HepG2 (cell line): Measurements from ENCODE around the gene SH3PXD2A. TPM values are rescaled to one million over a fixed set of nuclear protein-coding genes. Genes with fewer than 3 reads are reported as not detected.

Source experiments
- ARNT ChIP-seq: fragments of 450-650 bp; IDR thresholded peaks from 2 replicates; pipeline ENCODE4 v1.6.1; 2017
- CCDC6 ChIP-seq: sonication (generic); formaldehyde crosslinking; IDR thresholded peaks from 2 replicates; pipeline ENCODE4 v1.8.1; 2022; ENCODE audit warnings: mild to moderate bottlenecking, missing genetic modification reagents, moderate library complexity
- GABPA ChIP-seq, 2 experiments: IDR thresholded peaks; 2 replicates each; pipeline ENCODE4 v1.6.1; 2011 to 2016; ENCODE audit warnings: low read depth in 2 of 2, low read length in 1 of 2, missing biosample characterization in 1 of 2, missing genetic modification characterization in 1 of 2
- KLF12 ChIP-seq: sonication (generic); formaldehyde crosslinking; IDR thresholded peaks from 2 replicates; pipeline ENCODE4 v1.4.0; 2020; ENCODE audit warnings: missing genetic modification reagents, borderline replicate concordance
- MZF1 ChIP-seq: sonication (generic); formaldehyde crosslinking; IDR thresholded peaks from 2 replicates; pipeline ENCODE4 v1.8.1; 2023; ENCODE audit warnings: mild to moderate bottlenecking, missing genetic modification reagents, borderline replicate concordance
- SALL1 ChIP-seq: sonication (generic); formaldehyde crosslinking; IDR thresholded peaks from 2 replicates; pipeline ENCODE4 v1.8.0; 2022; ENCODE audit warnings: mild to moderate bottlenecking, missing genetic modification reagents
- SAP130 ChIP-seq: IDR thresholded peaks from 2 replicates; pipeline ENCODE4 v1.6.1; 2016; ENCODE audit warnings: low read depth
- ZFP41 ChIP-seq: sonication (generic); formaldehyde crosslinking; IDR thresholded peaks from 2 replicates; pipeline ENCODE4 v1.4.0; 2020; ENCODE audit warnings: mild to moderate bottlenecking, missing genetic modification reagents, borderline replicate concordance
- ZFP62 ChIP-seq: sonication (generic); formaldehyde crosslinking; IDR thresholded peaks from 2 replicates; pipeline ENCODE4 v1.4.0; 2020; ENCODE audit warnings: missing genetic modification reagents
- ZNF263 ChIP-seq: sonication (generic); formaldehyde crosslinking; IDR thresholded peaks from 2 replicates; pipeline ENCODE4 v1.4.0; 2020; ENCODE audit warnings: missing genetic modification reagents
- ZNF383 ChIP-seq: sonication (generic); formaldehyde crosslinking; IDR thresholded peaks from 2 replicates; pipeline ENCODE4 v1.4.0; 2020; ENCODE audit warnings: missing genetic modification reagents, mild to moderate bottlenecking, borderline replicate concordance
- ZNF468 ChIP-seq: sonication (generic); formaldehyde crosslinking; IDR thresholded peaks from 2 replicates; pipeline ENCODE4 v1.8.0; 2022; ENCODE audit warnings: mild to moderate bottlenecking, moderate library complexity, missing genetic modification reagents
- ZNF619 ChIP-seq: sonication (generic); formaldehyde crosslinking; IDR thresholded peaks from 2 replicates; pipeline ENCODE4 v1.4.0; 2020; ENCODE audit warnings: mild to moderate bottlenecking, missing genetic modification reagents
- ZNF660 ChIP-seq: sonication (generic); formaldehyde crosslinking; IDR thresholded peaks from 2 replicates; pipeline ENCODE4 v1.5.1; 2020; ENCODE audit warnings: mild to moderate bottlenecking, low read depth, missing genetic modification reagents, borderline replicate concordance
- ZNF761 ChIP-seq: sonication (generic); formaldehyde crosslinking; conservative IDR thresholded peaks from 2 replicates; pipeline ENCODE4 v1.4.0; 2020; ENCODE audit warnings: mild to moderate bottlenecking, missing genetic modification reagents
- ZNF766 ChIP-seq: sonication (generic); formaldehyde crosslinking; IDR thresholded peaks from 2 replicates; pipeline ENCODE4 v1.5.0; 2020; ENCODE audit warnings: missing genetic modification reagents, borderline replicate concordance
- ZNF776 ChIP-seq: sonication (generic); formaldehyde crosslinking; IDR thresholded peaks from 2 replicates; pipeline ENCODE4 v1.4.0; 2020; ENCODE audit warnings: mild to moderate bottlenecking, missing genetic modification reagents
- ZSCAN22 ChIP-seq: sonication (generic); formaldehyde crosslinking; IDR thresholded peaks from 2 replicates; pipeline ENCODE4 v1.4.0; 2020; ENCODE audit warnings: mild to moderate bottlenecking, missing genetic modification reagents
- polyA plus RNA-seq, 8 experiments: library from polyadenylated mRNA; depleted of rRNA in 3 of 8; stranded (reverse) in 7 of 8; unstranded in 1 of 8; fragments of >200 nt; fragmentation: Illumina TruSeq in 4 of 8; extraction: Trizol in 4 of 8; gene quantifications; 2 replicates each; pipeline versions ENCODE4 v1.2.1 to v1.2.3, GENCODE V29; 2011 to 2016; ENCODE audit warnings: low read depth in 4 of 8, missing spikeins in 1 of 8, mixed read lengths in 1 of 8; ENCODE audit not compliant: insufficient read depth in 1 of 8
- total RNA-seq, 5 experiments: library from RNA; depleted of rRNA; stranded (reverse); fragments of >200 nt; fragmentation: Illumina TruSeq; extraction: Trizol; gene quantifications; 2 replicates each; pipeline ENCODE4 v1.2.3, GENCODE V29; 2016; ENCODE audit warnings: low read depth in 1 of 5
- TF ChIP-seq, protein P1 (sequence below): sonication (generic); formaldehyde crosslinking; IDR thresholded peaks from 2 replicates; pipeline ENCODE4 v1.9.0; 2021; ENCODE audit warnings: missing genetic modification reagents, borderline replicate concordance
- TF ChIP-seq, protein P2 (sequence below): IDR thresholded peaks from 2 replicates; pipeline ENCODE4 v1.6.1; 2016; ENCODE audit warnings: control low read depth
- TF ChIP-seq, protein P3 (sequence below): sonication (generic); formaldehyde crosslinking; IDR thresholded peaks from 2 replicates; pipeline ENCODE4 v1.4.0; 2020; ENCODE audit warnings: low read depth, mild to moderate bottlenecking, missing genetic modification reagents
- TF ChIP-seq, protein P4 (sequence below): sonication (generic); formaldehyde crosslinking; IDR thresholded peaks from 2 replicates; pipeline ENCODE4 v1.8.0; 2022; ENCODE audit warnings: mild to moderate bottlenecking, missing genetic modification reagents; ENCODE audit not compliant: insufficient replicate concordance

The SH3PXD2A gene
- total and polyA plus RNA-seq, 2 of the 13 experiments (the other 11 are each of a cell fraction or from before 2014, with no cell fraction given): 11.1 to 11.3 TPM

DNA sequence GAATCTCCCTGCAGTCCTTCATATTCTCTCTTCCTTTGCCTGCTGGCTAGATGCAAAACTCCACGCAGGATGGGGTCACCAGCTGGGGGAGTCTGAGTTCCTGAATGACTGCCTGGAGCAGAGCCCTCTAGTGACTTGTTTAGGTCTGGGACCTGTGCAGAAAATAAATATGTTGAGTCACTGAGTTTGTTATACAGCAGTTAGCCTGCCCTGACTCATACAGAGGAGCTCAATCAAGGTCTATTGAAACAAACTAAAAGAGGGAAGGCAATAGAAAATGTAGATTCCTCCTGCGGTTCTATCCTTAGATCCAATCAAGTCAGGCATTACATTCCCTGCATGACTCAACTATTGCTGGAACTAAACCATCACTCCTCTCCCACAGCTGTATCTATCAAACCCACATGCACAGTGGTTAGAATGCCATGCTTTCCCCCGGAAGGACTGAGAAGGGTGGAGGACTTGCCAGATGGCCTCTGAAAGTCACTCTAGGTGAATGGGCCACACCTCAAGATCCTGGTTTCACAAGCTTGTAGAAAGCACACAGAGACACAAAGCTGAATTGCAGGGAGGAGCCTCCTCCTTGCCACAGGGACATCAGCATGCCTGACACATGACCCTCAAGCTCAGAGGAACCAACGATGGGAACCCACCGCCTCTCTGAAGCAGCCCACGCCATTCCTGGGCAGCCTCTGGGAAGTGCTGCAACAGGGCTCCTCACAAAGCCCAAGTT is 73.9 kb downstream of the SH3PXD2A start (continued):
- TF ChIP-seq ZNF263 (CRISPR knock-in tag): 0 out of 2 replicates have a peak, but pooled peaks have one; percentile 23
- TF ChIP-seq CCDC6 (CRISPR knock-in tag): no peak; the same call in 1 of the 2 replicates
- TF ChIP-seq ARNT: no peak
- no peak for TF ChIP-seq ZFP62 (CRISPR knock-in tag)
- TF ChIP-seq, protein P1, sequence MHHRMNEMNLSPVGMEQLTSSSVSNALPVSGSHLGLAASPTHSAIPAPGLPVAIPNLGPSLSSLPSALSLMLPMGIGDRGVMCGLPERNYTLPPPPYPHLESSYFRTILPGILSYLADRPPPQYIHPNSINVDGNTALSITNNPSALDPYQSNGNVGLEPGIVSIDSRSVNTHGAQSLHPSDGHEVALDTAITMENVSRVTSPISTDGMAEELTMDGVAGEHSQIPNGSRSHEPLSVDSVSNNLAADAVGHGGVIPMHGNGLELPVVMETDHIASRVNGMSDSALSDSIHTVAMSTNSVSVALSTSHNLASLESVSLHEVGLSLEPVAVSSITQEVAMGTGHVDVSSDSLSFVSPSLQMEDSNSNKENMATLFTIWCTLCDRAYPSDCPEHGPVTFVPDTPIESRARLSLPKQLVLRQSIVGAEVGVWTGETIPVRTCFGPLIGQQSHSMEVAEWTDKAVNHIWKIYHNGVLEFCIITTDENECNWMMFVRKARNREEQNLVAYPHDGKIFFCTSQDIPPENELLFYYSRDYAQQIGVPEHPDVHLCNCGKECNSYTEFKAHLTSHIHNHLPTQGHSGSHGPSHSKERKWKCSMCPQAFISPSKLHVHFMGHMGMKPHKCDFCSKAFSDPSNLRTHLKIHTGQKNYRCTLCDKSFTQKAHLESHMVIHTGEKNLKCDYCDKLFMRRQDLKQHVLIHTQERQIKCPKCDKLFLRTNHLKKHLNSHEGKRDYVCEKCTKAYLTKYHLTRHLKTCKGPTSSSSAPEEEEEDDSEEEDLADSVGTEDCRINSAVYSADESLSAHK: no peak
- no peak for TF ChIP-seq GABPA (IDR thresholded peaks at IDR 0.05; ENCODE audit: low read depth, low read length)
- TF ChIP-seq GABPA (CRISPR knock-in tag; IDR thresholded peaks at IDR 0.05; ENCODE audit: low read depth): no peak
- no peak for TF ChIP-seq ZNF619 (CRISPR knock-in tag)
- no peak for TF ChIP-seq ZFP41 (CRISPR knock-in tag)
- TF ChIP-seq, protein P2, sequence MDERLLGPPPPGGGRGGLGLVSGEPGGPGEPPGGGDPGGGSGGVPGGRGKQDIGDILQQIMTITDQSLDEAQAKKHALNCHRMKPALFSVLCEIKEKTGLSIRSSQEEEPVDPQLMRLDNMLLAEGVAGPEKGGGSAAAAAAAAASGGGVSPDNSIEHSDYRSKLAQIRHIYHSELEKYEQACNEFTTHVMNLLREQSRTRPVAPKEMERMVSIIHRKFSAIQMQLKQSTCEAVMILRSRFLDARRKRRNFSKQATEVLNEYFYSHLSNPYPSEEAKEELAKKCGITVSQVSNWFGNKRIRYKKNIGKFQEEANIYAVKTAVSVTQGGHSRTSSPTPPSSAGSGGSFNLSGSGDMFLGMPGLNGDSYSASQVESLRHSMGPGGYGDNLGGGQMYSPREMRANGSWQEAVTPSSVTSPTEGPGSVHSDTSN (CRISPR knock-in tag): no peak
- TF ChIP-seq, protein P3, sequence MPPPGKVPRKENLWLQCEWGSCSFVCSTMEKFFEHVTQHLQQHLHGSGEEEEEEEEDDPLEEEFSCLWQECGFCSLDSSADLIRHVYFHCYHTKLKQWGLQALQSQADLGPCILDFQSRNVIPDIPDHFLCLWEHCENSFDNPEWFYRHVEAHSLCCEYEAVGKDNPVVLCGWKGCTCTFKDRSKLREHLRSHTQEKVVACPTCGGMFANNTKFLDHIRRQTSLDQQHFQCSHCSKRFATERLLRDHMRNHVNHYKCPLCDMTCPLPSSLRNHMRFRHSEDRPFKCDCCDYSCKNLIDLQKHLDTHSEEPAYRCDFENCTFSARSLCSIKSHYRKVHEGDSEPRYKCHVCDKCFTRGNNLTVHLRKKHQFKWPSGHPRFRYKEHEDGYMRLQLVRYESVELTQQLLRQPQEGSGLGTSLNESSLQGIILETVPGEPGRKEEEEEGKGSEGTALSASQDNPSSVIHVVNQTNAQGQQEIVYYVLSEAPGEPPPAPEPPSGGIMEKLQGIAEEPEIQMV (CRISPR knock-in tag): no peak
- TF ChIP-seq, protein P4, sequence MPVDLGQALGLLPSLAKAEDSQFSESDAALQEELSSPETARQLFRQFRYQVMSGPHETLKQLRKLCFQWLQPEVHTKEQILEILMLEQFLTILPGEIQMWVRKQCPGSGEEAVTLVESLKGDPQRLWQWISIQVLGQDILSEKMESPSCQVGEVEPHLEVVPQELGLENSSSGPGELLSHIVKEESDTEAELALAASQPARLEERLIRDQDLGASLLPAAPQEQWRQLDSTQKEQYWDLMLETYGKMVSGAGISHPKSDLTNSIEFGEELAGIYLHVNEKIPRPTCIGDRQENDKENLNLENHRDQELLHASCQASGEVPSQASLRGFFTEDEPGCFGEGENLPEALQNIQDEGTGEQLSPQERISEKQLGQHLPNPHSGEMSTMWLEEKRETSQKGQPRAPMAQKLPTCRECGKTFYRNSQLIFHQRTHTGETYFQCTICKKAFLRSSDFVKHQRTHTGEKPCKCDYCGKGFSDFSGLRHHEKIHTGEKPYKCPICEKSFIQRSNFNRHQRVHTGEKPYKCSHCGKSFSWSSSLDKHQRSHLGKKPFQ (CRISPR knock-in tag): no peak
- TF ChIP-seq SALL1 (CRISPR knock-in tag): no peak
- no peak for TF ChIP-seq ZNF468 (CRISPR knock-in tag)
- no peak for TF ChIP-seq MZF1 (CRISPR knock-in tag)
- TF ChIP-seq KLF12 (CRISPR knock-in tag): no peak
- no peak for TF ChIP-seq ZNF383
- no peak for TF ChIP-seq ZNF766 (CRISPR knock-in tag)
- TF ChIP-seq SAP130 (CRISPR knock-in tag): peak; percentile 59
- TF ChIP-seq ZSCAN22 (CRISPR knock-in tag): no peak
- no peak for TF ChIP-seq ZNF776 (CRISPR knock-in tag)
- no peak for TF ChIP-seq ZNF660 (CRISPR knock-in tag)
- TF ChIP-seq ZNF761 (CRISPR knock-in tag): no peak
